Measurements from ENCODE around the gene FMNL1.

GRCh38 chr17:45240905-45241327 lies 19.2 kb downstream of the FMNL1 start:
- no peak for TF ChIP-seq CTCF (IDR thresholded peaks at IDR 0.05; ENCODE audit: low read depth, low read length, missing input control)
- TF ChIP-seq YY1 (IDR thresholded peaks at IDR 0.05): no peak
- TF ChIP-seq SP1 (IDR thresholded peaks at IDR 0.05): no peak
- no peak for TF ChIP-seq MAX (IDR thresholded peaks at IDR 0.05)
- no peak for TF ChIP-seq JUND (IDR thresholded peaks at IDR 0.05)
- TF ChIP-seq REST (IDR thresholded peaks at IDR 0.05): no peak
- no peak for TF ChIP-seq EGR1 (IDR thresholded peaks at IDR 0.05; ENCODE audit: low read depth in 2 of 2)
- no peak for TF ChIP-seq RXRA (IDR thresholded peaks at IDR 0.05)
- no peak for TF ChIP-seq ATF3 (IDR thresholded peaks at IDR 0.05)
- TF ChIP-seq TAF1 (conservative IDR thresholded peaks at IDR 0.05): no peak
- TF ChIP-seq HNF4G (IDR thresholded peaks at IDR 0.05): no peak
- TF ChIP-seq GABPA (IDR thresholded peaks at IDR 0.05 in 1 of 2, conservative IDR thresholded peaks at IDR 0.05 in 1 of 2): no peak
- no peak for TF ChIP-seq ZBTB33 (IDR thresholded peaks at IDR 0.05)
- no peak for TF ChIP-seq RAD21 (IDR thresholded peaks at IDR 0.05)

Data from liver (tissue), 3 donors.